RCC 7860 (cell line): ENCODE measurements around the gene TM9SF1.

ENCODE experiments used
- DNase-seq: peaks from one replicate; pipeline ENCODE4 v3.0.0-alpha.2; 2015; ENCODE audit warnings: low spot score
- FAIRE-seq: peaks from 2 replicates; lab custom pipeline; 2012; peaks lifted over from hg19 to GRCh38; lab: Jason Lieb, UNC

TM9SF1 gene

DNA sequence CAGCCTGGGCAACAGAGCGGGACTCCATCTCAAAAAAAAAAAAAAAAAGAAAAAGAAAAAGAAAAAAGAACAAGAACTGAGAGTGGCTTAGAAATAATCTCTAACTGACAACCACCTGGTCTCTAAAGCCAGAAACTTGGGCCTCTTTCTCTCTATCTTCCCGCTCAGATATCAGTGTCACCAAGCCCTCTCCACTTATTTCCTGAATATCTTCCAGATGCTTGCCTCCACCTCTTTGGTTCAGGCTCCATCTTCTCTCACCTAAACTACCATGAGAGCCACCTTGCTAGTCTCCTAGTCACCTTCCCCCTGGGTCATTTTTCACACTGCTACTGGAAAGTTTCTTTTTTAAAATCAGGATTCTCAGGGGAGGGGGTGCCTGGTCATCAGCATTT lies 1.8 kb upstream of the TM9SF1 start:
- DNase-seq = no peak
- FAIRE-seq = no peak

DNA sequence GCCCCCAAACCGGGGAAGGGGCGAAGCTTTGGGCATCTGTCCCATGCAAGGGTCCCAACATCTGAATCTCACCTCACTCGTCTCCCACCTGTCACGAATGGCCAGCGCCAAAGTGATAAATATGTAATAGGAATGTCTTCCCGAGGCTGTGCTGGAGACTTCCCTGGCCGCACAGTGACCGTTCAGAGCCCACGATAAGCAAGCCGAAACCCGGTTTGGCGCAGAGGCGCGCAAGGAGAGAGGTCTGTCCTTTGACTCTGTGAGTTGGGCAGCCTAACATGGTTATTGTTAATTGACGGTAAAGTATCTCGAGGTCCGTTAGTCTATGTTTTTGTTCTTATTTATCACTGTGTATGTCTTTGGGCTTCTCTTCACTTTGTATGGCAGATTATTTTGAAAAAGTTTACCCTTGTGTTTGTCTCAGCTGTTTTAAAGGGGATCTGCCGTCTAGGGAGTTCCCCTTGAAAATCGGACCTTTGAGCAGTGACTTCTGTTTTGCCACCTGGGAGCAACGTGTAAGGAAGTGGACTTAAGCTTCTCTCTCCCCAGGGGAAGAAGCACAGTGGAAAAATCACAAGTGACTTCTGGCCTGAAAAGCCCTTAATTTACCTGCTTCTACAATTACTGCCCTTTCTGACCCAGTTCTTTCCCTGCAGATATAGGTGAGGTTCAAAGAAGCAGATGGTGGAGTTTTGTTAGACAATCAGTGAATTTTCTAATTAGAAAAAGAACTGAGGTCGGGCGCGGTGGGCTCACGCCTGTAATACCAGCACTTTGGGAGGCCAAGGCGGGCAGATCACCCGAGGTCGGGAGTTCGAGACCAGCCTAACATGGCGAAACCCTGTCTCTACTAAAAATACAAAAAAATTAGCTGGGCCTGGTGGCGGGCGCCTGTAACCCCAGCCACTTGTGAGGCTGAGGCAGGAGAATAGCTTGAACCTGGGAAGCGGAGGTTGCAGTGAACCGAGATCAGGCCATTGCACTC lies 1.1 kb upstream of the TM9SF1 start:
- DNase-seq = no peak
- FAIRE-seq = no peak

DNA sequence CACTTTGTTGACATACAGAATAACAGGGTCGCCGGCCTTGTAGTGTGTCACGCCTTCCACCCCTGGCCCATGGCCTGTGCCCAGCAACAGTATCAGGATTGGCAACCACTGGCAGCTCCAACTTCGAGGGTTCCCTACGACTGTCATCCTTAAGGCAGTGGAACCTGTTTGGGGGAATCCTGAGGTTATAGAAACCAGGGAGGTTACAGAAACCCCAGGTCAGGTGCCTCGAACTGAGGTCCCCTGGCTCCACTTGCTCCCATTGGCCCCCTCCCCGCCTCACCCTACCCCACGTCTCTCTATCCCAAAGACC lies 412 bp downstream of the TM9SF1 start:
- FAIRE-seq (no peak), DNase-seq (no peak)

DNA sequence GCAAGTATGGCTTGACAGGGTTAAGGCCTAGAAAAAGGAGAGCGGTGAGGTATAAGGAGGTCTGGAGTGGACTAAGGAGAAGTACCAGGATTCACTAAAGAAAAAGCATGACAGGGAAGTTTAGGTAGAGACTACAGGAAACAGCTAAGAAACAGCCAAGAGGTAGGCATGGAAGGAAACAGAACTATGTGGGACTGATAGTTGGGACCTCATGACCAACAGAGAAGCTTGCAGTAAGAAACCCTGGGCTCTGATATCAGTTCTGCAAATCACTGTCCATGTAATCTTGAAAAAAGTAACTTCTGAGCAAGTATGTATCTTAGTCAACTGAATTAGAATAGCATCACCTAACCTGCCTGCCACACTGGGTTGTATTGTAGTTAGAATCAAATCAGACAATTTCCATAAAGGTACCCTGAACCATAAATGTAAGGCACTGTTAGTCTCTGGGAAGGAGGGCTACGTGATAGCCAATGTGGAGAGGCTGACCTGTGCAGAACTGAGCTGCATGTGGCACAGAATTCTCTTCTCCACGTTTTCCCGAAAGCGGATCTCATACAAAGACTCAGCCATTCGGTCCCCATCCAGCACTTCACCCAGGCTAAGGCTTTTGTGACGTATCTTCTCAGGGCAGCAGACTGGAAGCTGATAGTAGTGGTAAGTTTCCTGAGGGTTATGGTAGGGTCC lies 912 bp downstream of the TM9SF1 start:
- DNase-seq = no peak
- FAIRE-seq = no peak

DNA sequence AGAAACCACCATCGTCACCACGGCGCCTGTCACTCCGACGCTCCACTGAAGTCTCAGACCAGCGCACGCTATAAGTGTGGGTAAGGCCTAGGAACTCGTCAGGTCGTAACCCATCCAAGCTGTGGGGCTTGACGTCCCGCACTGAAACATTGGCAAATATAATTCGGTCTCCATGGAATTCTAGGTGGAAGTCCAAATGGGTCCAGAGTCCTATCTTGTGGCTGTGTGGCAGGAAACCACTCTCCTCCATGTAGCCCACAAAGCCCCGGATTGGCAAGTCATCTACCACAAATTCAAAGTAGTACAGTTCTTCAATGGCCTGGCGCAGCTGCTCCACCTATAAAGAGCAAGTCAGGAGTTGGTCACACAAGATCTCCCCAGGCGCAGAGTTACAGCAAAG lies 2.3 kb downstream of the TM9SF1 start:
- FAIRE-seq (no peak), DNase-seq (no peak)

DNA sequence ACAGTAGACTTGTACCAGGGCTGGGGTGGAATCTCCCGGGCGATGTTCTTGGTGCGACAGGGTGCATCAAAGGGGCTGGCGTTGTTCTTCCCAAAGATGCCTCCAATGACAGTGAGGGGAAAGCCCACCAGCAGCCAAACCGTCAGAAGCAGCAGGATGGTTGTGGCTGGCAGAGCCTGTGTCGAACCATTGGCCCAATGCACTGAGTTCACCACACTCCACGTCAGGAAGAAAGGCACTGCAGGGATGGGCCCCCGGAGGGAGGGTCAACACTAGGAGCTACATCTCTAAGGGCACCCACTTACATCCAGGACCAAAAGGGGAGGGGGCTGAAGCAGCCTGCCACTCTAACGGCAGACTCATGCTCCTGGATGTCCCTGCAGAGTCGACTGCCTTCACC lies 4.8 kb downstream of the TM9SF1 start:
- FAIRE-seq = no peak
- DNase-seq = no peak

DNA sequence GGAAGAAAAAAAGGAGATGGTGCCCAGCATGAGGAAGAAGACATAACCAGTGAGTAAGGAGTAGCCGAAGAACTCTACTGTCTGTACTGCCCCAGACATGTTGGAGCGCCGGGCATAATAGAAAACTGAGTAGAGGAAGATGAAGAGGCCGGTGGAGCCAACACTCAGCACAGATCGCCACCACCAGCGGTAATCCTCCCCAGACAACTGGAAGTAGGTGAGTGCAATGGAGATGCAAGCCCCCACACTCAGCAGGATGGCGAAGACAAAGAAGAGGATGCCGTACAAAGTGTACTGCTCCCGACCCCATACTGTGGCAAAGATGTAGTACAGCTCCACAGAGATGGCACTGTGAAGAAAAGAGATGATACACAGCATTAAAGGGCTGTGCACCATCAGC lies 5.8 kb downstream of the TM9SF1 start:
- DNase-seq (no peak), FAIRE-seq (no peak)

DNA sequence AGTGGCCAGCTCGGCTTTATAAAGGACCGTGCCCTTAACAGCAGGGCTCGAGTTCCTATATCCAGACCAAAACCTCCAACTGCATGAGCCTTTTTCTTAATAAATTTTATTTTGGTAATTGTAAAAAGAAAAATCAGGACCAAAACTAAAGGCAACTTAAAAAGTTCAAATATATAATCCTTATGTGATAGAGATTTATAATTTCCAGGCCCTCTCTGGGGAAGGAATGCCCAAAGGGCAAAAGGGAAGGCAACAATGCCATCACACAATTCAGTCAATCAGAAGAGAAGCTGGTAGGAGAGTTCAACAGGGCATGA lies 6.2 kb downstream of the TM9SF1 start:
- DNase-seq (no peak), FAIRE-seq (no peak)

DNA sequence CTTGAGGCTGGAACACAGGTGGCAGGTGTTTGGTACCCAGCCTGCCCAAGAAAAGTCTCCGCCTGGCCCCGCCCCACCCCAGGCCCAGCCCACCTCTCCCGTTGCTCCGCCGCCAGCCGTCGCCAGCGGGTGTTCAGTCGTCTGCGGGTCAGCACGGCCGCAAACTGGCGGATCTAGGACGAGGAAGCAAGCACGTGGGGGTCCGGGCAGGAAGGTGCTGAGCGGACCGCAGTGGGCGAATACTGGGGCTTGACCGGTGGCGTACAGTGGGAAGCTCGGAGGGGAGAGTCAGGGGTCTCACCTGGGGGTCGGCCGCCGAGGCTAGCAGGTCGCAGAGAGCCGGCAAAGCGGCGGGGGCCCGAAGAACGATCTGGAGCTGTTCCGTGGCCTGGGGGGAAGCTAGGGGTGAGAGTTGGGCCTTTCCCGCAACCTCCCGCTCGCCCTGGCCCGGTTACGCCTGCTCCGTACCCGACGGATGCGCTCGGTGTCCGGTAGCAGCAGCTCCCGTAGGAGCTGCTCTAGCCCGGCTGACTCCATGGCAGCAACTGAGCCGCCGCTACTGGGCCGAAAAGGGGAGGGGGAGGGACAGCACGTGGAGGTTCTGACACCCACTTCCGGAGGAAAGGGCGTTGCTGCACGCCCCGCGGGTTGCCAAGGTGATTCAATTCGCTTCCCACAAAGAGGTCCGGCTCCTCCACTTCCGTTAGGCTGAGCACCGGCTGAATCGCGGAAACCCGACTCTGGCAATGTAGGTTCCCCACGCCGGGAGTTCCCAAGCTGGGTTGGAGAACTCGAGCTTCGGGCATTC lies 6.8 kb downstream of the TM9SF1 start, which contains the start of gene IPO4:
Gene IPO4, minus strand, starts transcription at position 566 of the 808 bp plus-strand sequence. Its CDS starts 29 bp downstream, at position 537.
- FAIRE-seq (no peak), DNase-seq (peak; percentile 84)

DNA sequence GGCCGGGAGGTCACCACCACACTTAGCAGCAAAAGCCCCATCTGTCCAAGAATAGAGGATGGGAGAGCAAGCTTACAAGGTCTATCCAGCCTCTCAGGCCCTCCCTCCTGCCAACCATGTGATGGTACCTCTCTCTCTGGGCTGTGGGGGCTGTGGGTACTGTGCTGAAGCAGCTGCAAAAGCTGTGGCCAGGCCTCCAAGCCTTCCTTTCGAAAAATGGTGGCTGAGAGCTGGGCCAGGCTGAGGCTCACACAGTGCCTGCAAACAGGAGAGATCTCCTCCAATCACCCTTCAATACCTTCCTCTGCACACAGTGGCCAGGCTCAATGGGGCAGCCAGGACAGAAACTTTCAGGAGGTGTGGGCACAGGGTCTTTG lies 7.7 kb downstream of the TM9SF1 start:
- no peak for FAIRE-seq
- no peak for DNase-seq

DNA sequence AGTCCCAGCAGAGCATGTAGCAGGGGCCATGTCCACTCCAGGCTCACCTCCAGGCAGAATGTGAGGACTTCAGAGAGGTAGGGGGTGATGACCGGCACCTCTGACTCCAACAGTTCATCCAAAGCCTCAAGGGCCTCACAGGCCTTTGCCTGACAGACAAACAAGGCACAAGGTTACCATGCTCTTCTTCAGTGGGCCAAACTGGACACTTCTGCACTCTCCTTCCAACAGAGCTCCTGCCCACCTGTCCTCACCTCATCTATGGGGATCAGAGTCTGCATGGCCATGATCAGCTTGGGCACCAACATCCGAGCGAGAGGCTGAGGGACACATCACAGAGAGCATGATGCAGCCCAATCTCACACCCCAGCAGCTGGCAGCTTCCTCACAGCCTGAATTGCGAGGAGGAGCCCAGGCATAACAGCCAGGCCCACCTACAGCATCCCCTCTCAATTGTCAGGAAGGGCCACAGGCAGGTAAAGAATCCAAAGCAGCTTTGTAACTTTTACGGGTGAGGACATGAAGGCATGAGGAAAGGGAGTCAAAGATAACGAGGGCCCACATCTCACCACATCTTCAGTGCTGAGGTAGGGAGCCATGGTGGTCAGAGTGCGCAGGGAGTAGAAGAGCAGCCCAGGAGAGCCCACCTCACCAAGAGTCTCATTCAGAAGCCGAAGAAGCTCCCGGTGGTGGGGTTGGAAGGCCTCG lies 8.3 kb downstream of the TM9SF1 start:
- DNase-seq = no peak
- FAIRE-seq = no peak

DNA sequence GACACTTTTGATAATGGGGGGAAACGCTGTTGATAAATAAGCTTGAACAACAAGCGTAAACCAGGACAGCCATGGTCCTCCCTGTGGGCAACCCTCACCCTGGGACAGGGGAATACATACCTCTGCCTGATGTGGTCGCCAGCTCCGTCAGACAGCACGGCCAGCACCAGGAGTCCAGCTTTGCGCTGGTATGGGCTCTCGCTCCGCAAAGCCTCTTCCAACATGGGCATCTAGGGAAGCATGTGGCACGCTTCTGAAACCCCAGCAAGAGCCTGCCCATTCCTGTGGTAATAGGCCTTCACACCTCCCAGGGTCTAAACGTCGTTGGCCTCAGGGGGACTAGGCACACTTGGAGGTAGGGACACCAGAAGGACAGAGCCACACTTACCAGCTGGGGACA lies 9.5 kb downstream of the TM9SF1 start:
- DNase-seq (no peak), FAIRE-seq (no peak)

DNA sequence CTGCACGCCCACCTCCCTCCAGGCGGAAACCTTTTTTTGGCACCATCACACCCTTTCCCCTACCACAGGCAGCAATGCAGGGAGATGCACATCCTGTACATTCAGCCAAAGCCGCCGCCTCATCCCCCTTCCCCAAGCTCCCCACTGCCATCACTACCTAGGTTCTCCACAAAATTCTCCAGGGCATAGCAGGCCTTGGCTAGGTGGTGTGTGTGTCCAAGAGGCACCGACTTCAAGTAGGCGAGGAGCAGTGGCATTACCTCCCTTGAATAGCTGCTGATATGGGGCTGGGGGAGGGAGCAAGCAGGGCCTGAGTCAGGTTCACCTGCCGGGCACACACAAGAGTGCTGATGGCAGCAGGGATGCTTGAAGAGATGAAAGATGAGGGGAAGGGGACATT lies 10.2 kb downstream of the TM9SF1 start:
- FAIRE-seq (no peak), DNase-seq (no peak)

DNA sequence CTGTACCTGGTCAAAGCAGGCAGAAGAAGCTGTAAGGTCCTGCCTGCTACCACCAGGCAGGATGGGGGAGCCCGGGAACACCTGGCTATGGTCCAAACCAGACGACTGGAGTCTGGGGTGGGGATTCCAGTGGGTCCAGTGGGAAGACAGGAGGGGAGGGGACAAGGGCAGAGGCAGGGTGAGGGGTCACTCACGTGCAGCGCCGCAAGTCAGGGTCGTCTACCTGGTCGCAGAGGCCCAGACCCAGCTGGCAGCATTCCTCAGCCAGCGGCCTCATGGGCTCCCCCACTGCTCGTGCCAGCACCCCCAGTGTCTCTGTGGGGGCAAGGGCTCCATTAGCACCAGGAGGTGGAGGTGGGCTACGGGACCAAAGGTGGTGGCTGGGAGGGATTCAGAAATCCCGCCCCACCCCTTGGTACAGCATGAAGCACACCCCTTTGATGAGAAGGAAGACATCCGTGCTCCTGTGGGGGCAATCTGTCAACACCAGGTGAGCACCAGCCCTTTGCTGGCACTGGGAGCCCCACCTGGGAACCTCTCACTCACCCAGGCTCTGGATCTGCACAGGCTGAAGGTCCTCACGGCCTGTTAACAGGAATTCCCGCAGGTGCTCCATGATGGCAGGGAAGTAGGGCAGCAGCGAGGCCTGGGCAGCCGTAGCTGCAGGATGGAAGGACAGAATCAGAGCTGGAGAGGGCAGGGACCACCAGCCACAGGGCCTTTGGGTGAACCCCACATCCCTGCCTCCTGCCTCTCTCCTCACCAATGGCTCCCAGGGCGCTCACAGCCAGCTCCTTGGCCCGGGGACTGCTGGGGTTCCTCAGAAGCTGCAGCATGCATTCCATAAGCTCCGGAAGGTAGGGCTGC lies 10.9 kb downstream of the TM9SF1 start:
- DNase-seq (no peak), FAIRE-seq (no peak)

DNA sequence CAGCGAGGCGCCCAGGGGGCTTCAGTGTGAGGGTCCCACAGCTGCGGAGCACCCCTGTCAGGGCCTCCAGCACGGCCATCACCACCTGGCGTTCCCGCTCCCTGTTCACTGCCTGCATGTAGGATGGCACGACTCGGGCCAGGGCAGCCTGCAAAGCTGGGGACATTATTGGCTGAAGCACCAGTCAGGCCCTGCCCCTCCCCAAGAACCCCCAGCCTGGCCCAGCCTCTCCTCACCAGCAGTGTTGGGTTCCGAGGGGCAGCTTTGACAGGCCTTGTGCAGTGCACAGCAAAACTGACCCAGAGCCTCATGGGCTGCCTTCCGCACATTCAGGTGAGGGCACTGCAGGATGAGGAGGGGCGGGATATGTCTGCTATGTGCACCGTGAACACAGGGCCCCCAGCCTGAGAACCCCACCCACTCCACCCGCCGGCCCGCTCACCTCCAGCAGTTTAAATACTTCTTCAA lies 12.2 kb downstream of the TM9SF1 start:
- no peak for FAIRE-seq
- no peak for DNase-seq

DNA sequence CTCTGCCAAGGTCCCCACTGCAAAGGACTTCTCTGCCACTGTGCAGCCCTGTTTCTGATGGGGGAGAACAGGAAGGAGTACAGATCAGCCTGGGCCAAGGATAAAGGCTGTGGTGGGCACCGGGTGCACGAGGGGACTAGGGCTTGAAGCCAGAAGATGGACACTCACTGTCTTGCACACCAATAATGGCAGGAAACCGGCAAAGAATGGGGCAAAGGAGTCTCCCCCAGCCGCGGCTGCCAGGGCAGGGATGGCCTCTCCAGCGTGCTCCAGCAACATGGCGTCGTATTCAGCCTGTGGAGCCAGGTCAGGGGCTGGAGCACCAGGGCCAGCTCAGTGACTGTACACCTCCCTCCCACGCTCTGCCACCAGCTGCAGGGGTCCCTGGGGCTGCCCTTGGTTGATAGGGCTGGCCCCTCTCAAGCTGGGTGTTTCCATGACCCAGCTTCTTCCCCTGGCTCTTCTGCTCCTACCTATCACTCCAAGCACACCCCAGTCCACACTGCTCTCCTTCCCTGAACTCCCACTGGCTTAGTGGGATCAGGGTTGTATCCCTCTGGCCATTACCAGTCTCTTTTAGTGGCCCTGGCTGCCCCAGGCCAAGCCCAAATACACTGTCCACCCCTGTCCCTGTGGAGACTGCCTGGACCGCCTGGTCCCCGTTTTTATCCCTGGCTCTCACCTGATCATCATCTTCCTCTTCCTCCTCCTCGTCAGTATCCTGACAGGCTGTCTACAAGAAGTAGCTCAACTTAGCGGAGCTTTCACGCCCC lies 12.9 kb downstream of the TM9SF1 start:
- DNase-seq (no peak), FAIRE-seq (no peak)

DNA sequence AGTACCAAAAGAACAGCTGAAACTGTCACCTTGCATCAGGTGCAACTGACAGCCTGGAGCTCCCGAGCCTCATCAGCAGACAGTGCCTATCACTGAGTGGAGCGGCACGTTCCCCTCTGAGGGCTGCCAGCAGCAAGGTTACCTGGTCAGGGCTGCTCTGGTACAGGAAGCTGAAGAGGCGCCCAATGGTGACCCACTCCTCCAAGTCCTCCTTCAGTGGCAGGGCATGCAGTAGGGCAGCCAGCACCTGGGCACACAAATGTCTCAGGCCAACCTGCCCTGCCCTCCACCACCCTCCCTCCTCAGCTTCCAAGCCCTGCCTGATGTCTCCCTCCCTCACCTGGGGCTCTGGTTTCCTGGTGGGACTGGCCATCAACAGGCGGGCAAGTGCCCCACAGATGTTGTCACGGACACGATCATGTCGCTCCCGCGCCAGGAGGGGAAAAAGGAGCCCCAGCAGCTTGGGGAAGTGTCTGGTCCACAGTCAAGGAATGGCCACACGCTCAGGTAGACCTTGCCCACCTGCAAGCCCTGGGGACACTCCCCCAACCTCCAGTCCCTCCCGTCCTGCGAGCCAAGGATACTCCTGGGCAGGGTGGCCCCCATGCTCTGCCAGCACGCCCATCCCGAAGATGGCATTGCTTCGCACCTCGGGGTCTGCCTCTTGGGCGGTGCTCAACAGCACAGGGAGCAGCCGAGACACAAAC lies 13.7 kb downstream of the TM9SF1 start:
- no peak for FAIRE-seq
- DNase-seq = no peak

DNA sequence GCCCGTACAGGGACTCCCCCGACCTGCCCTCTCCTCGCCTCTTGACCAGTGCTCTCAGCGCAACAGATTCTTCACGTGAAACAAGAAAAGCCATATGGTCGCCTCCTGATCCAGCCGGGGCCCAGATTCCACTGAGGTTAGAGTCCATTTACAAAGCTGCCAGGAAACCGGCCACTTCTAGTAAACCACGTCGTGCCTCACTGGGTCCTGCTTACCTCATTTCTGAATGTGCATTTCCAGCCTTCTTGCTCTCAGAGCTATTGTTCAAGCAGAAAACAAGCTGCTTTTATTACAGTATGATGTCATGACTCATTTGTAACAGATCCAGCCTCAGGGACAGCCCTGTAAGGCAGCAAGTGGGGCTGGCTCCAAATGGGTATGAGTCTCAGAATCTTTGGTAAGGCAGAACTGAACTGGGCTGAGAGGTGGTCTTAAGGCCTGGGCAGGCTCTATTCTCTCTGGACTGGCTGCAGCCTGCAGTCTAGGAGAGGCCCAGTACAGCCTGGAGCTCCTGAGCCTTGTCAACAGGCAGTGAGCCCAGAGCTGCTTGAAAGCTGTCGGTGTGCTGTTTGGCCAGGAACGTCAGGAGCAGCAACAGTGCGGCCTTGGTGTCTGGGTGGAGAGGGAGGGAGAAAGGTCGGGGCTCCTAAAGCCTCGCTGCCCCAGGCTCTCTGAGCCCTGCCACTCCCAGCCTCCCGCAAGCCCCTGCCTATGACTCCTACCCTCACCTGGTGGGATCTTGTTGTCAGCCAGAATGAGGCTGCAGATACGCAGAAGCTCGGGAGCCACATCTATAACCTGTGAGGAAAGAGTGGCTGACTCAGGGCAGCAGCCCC lies 15.1 kb downstream of the TM9SF1 start:
- DNase-seq (peak; percentile 53), FAIRE-seq (no peak)
